H54 (cell line): ENCODE data around the gene SMOC1.
"Not testable (repeated sequence)": the region's sequence is repeated elsewhere in the genome, so short reads cannot be mapped to it uniquely, and the experiment has no call there.

Experiments
- DNase-seq: peaks from one replicate; pipeline ENCODE4 v3.0.0; 2011; ENCODE audit warnings: low spot score, mixed read lengths; ENCODE audit not compliant: insufficient read length
- FAIRE-seq: peaks from 3 replicates; lab custom pipeline; 2011; peaks lifted over from hg19 to GRCh38; lab: Jason Lieb, UNC
- POLR2A ChIP-seq: IDR thresholded peaks from 2 replicates; pipeline ENCODE4 v1.6.1; 2011; ENCODE audit warnings: low read depth, mild to moderate bottlenecking, low read length

SMOC1 gene

GRCh38 chr14:69896972-69897371 is 17.8 kb downstream of the SMOC1 start:
- FAIRE-seq, result no peak
- DNase-seq, result no peak
- no peak for TF ChIP-seq POLR2A

GRCh38 chr14:69900603-69901002 is 21.4 kb downstream of the SMOC1 start:
- no peak for FAIRE-seq
- DNase-seq, result no peak
- TF ChIP-seq POLR2A, result no peak

- DNase-seq (no peak), FAIRE-seq (no peak)
- TF ChIP-seq POLR2A, result no peak
These were observed 22.1 kb downstream of the SMOC1 start for GRCh38 chr14:69901113-69901951.

GRCh38 chr14:69903046-69903445 is 23.8 kb downstream of the SMOC1 start:
- DNase-seq, FAIRE-seq: not testable (repeated sequence)

GRCh38 chr14:69904246-69904645 is 25.0 kb downstream of the SMOC1 start:
- no peak for FAIRE-seq
- TF ChIP-seq POLR2A, result no peak
- DNase-seq, result no peak

- TF ChIP-seq POLR2A, result no peak
- DNase-seq (no peak), FAIRE-seq (no peak)
These were observed 27.0 kb downstream of the SMOC1 start for GRCh38 chr14:69906201-69906600.

- no peak for TF ChIP-seq POLR2A
- FAIRE-seq (no peak), DNase-seq (no peak)
These were observed 30.8 kb downstream of the SMOC1 start for GRCh38 chr14:69909826-69910550.

- FAIRE-seq (no peak), DNase-seq (no peak)
- TF ChIP-seq POLR2A, result no peak
These were observed 31.7 kb downstream of the SMOC1 start for GRCh38 chr14:69910871-69911270.

GRCh38 chr14:69913686-69914085 is 34.5 kb downstream of the SMOC1 start:
- TF ChIP-seq POLR2A, result no peak
- FAIRE-seq, result no peak
- no peak for DNase-seq

- DNase-seq (no peak), FAIRE-seq (no peak)
- TF ChIP-seq POLR2A, result no peak
These were observed 37.2 kb downstream of the SMOC1 start for GRCh38 chr14:69916396-69916795.

- no peak for FAIRE-seq
- DNase-seq, result no peak
- TF ChIP-seq POLR2A, result no peak
These were observed 38.1 kb downstream of the SMOC1 start for GRCh38 chr14:69917287-69917686.

- FAIRE-seq, result no peak
- no peak for TF ChIP-seq POLR2A
These were observed 40.6 kb downstream of the SMOC1 start for GRCh38 chr14:69919815-69920214.

GRCh38 chr14:69921052-69921451 is 41.8 kb downstream of the SMOC1 start:
- TF ChIP-seq POLR2A, result no peak
- FAIRE-seq, result no peak
- no peak for DNase-seq

More at GRCh38 chr14:69919815-69920214, 40.6 kb downstream of the SMOC1 start:
- no peak for DNase-seq

- DNase-seq (no peak), FAIRE-seq (no peak)
- no peak for TF ChIP-seq POLR2A
These were observed 43.0 kb downstream of the SMOC1 start for GRCh38 chr14:69922198-69922597.
